Pulmonary artery endothelial cell (primary cell): ENCODE measurements around the gene CTSH. TPM values are rescaled to one million over a fixed set of nuclear protein-coding genes. Genes with fewer than 3 reads are reported as not detected.

Experiments used
- DNase-seq: peaks from one replicate; pipeline ENCODE4 v3.0.0-alpha.2; 2011; ENCODE audit warnings: low read depth, low spot score
- total RNA-seq: library from RNA; depleted of rRNA; stranded (reverse); fragments of >200 nt; gene quantifications from 2 replicates; pipeline ENCODE4 v1.2.3, GENCODE V29; 2014

Gene CTSH
- total RNA-seq = 0.79 and 14.1 TPM in 2 replicates

DNA sequence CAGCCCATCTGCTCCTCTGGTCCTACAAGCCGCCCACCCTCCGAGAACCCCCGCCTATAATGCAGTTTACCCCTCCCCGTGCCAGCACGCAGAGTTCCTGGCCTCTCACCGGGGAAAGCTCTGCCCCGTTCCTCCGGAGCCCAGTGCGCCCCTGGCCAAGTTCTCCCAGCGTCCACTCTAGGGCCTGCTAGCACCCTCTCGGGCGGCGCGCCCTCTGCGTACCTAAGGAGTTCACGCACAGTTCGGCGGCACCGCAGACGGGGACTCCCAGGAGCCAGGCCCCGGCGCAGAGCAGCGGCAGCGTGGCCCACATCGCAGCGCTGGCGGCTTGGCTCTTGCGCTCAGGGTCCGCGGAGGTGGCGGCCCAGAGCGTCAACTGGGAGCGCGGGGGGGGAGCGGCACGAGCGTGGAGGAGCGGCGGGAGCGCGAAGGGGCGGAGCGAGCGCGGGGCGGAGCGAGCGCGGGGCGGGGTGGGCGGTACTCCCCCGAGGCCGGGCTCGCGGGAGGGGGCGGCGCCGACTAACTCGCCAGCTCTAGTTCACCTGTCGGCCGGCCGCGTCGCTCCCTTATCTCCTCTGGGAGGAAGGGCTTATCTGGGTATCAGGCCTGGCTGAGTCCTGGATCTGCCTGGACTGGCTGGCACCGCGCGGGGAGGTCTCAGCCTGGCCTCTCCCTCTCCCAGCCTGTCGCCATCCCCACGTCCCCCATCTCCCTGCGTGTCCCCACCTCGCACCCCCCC is at the start of gene CTSH:
Gene CTSH, minus strand, starts transcription at position 378 of the 739 bp plus-strand sequence. Its CDS starts 65 bp downstream, at position 313.
- DNase-seq = no peak

- DNase-seq = no peak
Observed at GRCh38 chr15:78993931-78994530, 49.2 kb upstream of the CTSH start.

- no peak for DNase-seq
Observed at GRCh38 chr15:78993257-78993930, 48.5 kb upstream of the CTSH start.

DNA sequence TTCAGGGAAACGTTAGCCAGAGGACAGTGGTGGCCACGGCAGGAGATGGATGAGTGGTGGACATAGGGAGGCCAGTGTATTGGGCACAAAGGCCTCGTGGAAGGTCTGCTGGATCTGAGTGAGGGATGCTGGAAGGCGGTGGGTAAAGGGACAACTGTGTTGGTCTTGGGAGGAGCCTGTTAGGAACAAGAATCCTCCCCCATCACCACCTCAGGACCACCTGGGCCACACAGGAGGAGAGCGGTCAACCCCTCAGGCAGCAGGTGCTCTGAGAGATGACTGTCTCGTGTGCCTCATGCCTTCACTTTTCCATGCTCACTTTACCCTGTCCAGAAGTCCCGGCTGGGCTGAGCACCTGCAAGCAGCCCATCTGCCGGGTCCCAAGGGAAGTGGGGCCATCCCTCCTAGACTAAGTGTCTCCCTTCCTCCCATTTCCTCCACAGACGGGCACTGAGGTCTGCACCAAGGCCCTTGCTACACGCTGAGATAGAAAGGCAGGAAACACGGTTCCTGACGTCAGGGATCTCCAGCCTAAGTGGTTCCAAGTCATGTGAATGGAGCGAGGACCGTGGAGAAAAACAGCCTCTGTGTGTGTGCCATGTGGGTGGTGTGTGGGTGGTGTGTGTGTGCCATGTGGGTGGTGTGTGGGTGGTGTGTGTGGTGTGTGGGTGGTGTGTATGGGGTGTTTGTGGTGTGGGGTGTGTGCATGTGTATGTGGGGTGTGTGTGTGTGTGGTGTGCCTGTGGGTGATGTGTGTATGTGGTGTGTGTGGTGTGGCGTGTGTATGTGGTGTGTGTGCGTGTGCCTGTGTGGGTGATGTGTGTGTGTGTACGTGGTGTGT is 47.8 kb upstream of the CTSH start:
- DNase-seq = peak; percentile 57

GRCh38 chr15:78991879-78992278 is 47.0 kb upstream of the CTSH start:
- no peak for DNase-seq

GRCh38 chr15:78991476-78991875 is 46.6 kb upstream of the CTSH start:
- DNase-seq = no peak

GRCh38 chr15:78990278-78990677 is 45.4 kb upstream of the CTSH start:
- no peak for DNase-seq

GRCh38 chr15:78989701-78990240 is 44.9 kb upstream of the CTSH start:
- no peak for DNase-seq

DNA sequence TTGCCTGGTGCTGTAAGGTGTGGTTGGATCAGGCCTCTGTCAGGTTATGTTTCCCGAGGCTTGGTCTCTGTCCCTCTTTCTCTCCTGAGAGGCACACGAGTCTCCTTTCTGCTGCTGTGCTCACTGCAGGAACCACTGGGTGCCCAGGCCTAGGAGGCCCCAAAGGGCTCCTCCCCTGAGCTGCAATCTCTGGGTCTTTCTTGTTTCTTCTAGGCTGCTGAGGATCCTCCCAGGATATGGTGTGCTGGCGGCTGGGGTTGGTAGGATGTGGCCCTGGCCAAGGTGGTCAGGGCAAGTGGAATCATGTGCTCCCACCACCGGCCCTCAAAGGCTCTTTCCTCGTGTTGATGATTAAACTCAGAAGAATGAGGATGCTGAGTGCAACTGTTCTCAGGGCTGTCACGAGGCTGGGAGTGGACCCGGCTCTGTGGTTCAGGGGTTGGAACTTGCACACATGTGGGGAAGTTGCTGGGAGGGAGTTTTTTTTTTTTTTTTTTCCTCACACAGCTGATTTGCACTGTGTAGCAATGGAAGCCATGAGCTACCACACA is 43.6 kb upstream of the CTSH start:
- peak; percentile 88 for DNase-seq

GRCh38 chr15:78987556-78988360 is 42.9 kb upstream of the CTSH start:
- no peak for DNase-seq

GRCh38 chr15:78985859-78986475 is 41.1 kb upstream of the CTSH start:
- no peak for DNase-seq

- no peak for DNase-seq
Observed at GRCh38 chr15:78984041-78984440, 39.2 kb upstream of the CTSH start.

- no peak for DNase-seq
Observed at GRCh38 chr15:78983146-78983918, 38.5 kb upstream of the CTSH start.

GRCh38 chr15:78982736-78983135 is 37.9 kb upstream of the CTSH start:
- no peak for DNase-seq

DNA sequence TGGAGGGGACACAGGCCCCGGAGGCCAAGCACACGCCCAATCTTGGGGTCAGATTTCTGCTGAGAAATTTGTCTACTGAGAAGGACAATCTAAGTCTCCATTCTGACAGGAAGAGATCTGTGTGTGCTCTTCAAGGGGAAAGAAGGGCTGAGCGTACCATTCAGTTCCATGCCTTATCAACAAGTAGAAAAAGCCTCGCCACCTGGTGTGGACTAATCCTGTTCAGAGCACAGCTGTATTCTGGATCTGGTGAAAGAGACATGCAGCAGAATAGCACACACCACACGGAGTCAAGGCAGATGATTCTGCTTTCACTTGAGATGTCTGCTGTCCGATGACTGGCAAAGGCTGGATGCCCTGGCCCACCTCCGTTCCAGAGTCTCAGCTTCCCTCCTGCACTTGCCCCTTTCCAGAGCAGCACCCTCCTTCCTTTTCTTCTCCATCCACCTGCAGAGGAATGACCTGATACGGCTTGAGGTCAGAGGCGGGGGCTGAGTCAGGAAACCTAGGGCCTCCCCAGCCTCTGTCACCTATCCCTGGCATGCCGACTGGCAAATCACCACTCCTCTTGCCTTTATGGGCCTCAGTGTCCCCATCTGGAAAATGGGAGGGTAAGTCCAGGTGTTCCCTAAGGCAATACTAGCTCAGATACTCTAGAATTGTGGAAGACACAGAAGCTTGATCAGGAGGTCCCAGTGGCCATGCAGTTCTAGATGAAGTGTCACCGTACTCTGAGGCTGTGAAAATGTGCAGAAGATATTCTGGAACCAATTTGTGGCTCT is 36.9 kb upstream of the CTSH start:
- no peak for DNase-seq

GRCh38 chr15:78979456-78980320 is 34.8 kb upstream of the CTSH start:
- peak; percentile 26 for DNase-seq

DNA sequence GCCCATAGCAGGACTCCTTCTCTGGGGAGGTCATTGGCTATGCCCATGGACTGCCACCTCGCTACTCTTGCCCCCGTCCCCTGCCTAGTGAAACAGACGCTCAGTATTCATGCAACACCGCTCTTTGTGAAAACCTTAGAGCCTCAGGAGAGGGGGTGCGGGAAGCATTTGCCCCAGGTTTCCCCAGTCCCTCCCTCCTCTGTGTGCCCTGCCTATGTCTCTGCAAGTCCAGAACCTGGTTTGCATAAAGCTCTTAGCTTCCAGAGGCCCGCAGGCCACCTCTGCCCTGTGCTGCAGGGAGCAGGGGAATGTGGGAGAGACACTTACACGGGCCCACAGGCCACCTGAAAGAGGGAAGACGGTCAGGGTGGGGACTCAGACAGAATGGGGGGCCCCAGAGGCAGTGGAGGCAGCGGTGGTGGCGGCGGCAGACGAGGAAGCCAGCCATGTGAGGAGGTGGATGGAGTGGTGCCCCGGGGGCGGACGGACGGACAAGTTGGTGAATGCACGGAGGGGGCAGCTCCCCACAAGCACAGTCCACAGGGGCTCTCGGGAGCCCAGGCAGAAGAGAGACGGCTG is 33.8 kb upstream of the CTSH start:
- no peak for DNase-seq
